Testis (tissue), 3 donors: ENCODE data around the gene THBS4. TPM values are rescaled to one million over a fixed set of nuclear protein-coding genes. Genes with fewer than 3 reads are reported as not detected.
"Not testable (repeated sequence)": the region's sequence is repeated elsewhere in the genome, so short reads cannot be mapped to it uniquely, and the experiment has no call there.

Source experiments
- DNase-seq: peaks from one replicate; pipeline ENCODE4 v3.0.0-alpha.2; 2019
- H3K27ac ChIP-seq, 2 donors: fragments of 200-600 bp; sonication (generic); one replicate each; pipeline ENCODE4 v1.5.1; 2019
- H3K27me3 ChIP-seq: fragments of 200-600 bp; sonication (generic); one replicate; pipeline ENCODE4 v1.5.1; 2019
- H3K36me3 ChIP-seq: fragments of 200-600 bp; sonication (generic); one replicate; pipeline ENCODE4 v1.5.1; 2017; ENCODE audit warnings: low read depth; ENCODE audit errors: missing control alignments
- H3K4me1 ChIP-seq: fragments of 200-600 bp; sonication (generic); one replicate; pipeline ENCODE4 v1.5.1; 2019
- H3K4me3 ChIP-seq, 2 donors: fragments of 200-600 bp; sonication (generic); one replicate each; pipeline ENCODE4 v1.5.1; 2017 to 2019
- H3K9me3 ChIP-seq: fragments of 200-600 bp; sonication (generic); one replicate; pipeline ENCODE4 v1.5.1; 2017
- POLR2A ChIP-seq: fragments of 450-650 bp; IDR thresholded peaks from one replicate; pipeline ENCODE4 v1.6.1; 2017; ENCODE audit warnings: antibody characterized with exemption, mild to moderate bottlenecking, moderate library complexity
- WGBS, 2 donors: methylation state at CpG; one replicate each; pipeline ENCODE4 v1.1.5; 2018; 5-methylcytosine and 5-hydroxymethylcytosine counted together
- intact Hi-C: fragments of 100-400 bp; cut with DNase I; formaldehyde crosslinking; loops from one replicate; pipeline ENCODE4 v1.15.1; 2023; ENCODE audit warnings: low total_unique reads
- polyA plus RNA-seq: library from polyadenylated mRNA; stranded (reverse); fragments of 350-450 nt; fragmentation: Illumina TruSeq; extraction: RNeasy Lipid Tissue Mini Kit (QIAGEN cat#74804); gene quantifications from one replicate; pipeline ENCODE4 v1.2.3, GENCODE V29; 2014; ENCODE audit warnings: low read depth, low replicate concordance; ENCODE audit not compliant: insufficient read depth
- total RNA-seq, 2 donors: library from RNA; depleted of rRNA; stranded (reverse); fragments of >200 nt; gene quantifications; one replicate each; pipeline ENCODE4 v1.2.3, GENCODE V29; 2016
- TF ChIP-seq, protein P1 (sequence below), 3 experiments: fragments of 450-650 bp in 2 of 3; fragments of 200-600 bp in 1 of 3; sonication (generic) in 1 of 3; IDR thresholded peaks; one replicate each; pipeline ENCODE4 v1.5.1; 2016 to 2019; ENCODE audit warnings: antibody characterized with exemption in 3 of 3, mild to moderate bottlenecking in 2 of 3, moderate library complexity in 1 of 3

Gene THBS4
- total and polyA plus RNA-seq, 3 donors from 2014 or later: 14.1 to 62.5 (median 18.3) TPM

DNA sequence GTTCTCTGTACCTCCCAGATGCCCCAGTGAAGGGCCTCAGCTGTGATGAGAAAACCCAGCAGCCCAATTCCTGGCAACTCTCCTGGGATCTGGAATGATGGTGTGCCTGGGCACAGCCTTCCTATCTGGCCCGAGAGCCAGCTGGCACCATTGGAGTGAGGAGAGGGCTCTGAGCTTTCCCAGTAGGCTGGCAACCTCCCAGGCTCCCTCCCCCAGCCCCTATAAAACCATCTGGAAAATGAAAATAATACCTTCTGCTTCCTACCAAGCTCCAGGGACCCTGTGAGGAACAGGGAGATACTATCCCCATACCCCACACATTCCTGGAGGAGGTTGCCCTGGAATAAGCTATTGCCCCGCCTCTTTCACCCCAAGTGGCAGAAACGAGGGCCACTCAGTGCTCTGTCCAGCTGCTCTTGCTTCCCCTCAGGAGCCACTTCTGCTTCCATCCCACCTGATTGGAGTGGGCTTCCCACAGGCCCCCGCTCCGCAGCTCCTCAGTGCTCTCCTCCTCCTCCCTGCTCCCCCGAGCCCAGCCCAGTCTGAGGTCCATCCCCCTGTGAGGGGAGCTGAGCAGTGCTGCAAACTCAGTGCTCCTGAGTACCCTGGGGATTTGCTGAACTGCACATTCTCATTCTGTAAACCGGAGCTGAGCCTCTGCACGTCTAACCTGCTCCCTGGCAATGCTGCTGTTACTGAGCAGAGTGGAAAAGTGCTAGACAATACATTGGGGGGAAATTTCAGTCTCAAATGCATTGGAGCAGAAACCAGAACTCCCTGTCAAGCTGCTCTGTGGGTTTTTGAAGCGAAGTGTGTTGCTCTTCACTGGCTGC, 74.7 kb downstream of the THBS4 start:
- TF ChIP-seq, protein P1, sequence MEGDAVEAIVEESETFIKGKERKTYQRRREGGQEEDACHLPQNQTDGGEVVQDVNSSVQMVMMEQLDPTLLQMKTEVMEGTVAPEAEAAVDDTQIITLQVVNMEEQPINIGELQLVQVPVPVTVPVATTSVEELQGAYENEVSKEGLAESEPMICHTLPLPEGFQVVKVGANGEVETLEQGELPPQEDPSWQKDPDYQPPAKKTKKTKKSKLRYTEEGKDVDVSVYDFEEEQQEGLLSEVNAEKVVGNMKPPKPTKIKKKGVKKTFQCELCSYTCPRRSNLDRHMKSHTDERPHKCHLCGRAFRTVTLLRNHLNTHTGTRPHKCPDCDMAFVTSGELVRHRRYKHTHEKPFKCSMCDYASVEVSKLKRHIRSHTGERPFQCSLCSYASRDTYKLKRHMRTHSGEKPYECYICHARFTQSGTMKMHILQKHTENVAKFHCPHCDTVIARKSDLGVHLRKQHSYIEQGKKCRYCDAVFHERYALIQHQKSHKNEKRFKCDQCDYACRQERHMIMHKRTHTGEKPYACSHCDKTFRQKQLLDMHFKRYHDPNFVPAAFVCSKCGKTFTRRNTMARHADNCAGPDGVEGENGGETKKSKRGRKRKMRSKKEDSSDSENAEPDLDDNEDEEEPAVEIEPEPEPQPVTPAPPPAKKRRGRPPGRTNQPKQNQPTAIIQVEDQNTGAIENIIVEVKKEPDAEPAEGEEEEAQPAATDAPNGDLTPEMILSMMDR (IDR thresholded peaks at IDR 0.05): no peak
- no peak for TF ChIP-seq POLR2A
- WGBS, 2 donors: 36 to 60% methylated on average over 9 of the region's 9 CpGs
- Histone ChIP-seq H3K27me3 (no peaks in the 10 kb centered on the region), H3K9me3 (no peaks in the 10 kb centered on the region), H3K36me3 (no peaks in the 10 kb centered on the region), H3K4me1 (peaks cover 19% of the 10 kb centered on the region), H3K27ac (no peak overlapping the region), H3K4me3 (no peak overlapping the region)
- intact Hi-C loops: no loop called here
- no peak for DNase-seq

DNA sequence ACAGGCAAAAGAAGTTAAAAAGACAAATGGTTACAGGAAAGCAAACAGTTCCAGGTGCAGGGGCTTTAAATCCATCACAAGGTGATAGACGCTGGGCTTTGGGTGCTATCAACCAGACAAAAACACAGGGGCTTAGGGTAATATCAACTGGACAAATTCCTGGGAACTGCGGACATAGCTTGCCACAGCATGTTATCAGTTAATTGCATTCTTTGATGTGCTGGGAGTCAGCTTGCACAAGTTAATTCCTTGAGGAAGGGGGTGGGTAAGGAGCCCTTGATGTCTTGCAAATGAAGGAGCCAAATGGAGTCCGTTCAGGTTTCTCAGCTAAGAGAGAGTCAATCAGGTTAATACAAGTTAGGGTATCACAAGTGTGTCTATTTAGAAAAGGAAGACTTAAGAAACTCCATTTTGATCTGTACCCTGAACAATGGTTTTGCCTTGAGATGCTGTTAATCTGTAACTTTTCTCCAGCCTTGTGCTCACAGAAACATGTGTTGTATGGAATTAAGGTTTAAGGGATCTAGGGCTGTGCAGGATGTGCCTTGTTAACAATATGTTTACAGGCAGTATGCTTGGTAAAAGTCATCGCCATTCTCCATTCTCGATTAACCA, 76.3 kb downstream of the THBS4 start:
- H3K27ac ChIP-seq, H3K27me3 ChIP-seq, H3K4me3 ChIP-seq, H3K9me3 ChIP-seq, H3K36me3 ChIP-seq, intact Hi-C loops, DNase-seq: not testable (repeated sequence)
- 63 to 64% methylated on average over 5 of the region's 5 CpGs for WGBS, 2 donors
- peaks cover 12% of the 10 kb centered on the region for H3K4me1 ChIP-seq

DNA sequence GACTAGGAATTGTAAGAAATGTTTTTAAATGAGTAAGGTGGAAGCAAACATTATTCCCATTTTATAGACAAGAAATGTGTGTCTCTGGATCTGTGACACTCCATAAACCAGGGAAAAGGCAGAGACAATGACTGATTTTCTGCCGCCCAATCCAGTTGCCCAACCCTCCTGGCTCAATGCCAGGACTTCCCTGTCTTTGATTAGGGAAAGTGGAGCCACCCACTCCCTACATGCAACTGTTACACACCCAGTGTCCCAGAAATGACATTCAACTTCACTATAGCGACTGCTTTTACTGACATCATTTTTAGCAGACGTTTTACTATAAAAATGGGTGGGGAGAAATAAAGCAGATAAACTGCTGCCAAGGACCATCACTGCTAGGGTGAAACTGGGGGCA, 79.7 kb downstream of the THBS4 start:
- TF ChIP-seq, protein P1 (IDR thresholded peaks at IDR 0.05): no peak
- TF ChIP-seq POLR2A: no peak
- Histone ChIP-seq H3K27me3 (no peaks in the 10 kb centered on the region), H3K27ac (no peak overlapping the region), H3K4me1 (peaks cover 4% of the 10 kb centered on the region), H3K4me3 (no peak overlapping the region), H3K9me3 (no peaks in the 10 kb centered on the region), H3K36me3 (no peaks in the 10 kb centered on the region)
- intact Hi-C loops: no loop called here
- WGBS, 2 donors: 92% methylated on average over 3 of the region's 3 CpGs
- no peak for DNase-seq

DNA sequence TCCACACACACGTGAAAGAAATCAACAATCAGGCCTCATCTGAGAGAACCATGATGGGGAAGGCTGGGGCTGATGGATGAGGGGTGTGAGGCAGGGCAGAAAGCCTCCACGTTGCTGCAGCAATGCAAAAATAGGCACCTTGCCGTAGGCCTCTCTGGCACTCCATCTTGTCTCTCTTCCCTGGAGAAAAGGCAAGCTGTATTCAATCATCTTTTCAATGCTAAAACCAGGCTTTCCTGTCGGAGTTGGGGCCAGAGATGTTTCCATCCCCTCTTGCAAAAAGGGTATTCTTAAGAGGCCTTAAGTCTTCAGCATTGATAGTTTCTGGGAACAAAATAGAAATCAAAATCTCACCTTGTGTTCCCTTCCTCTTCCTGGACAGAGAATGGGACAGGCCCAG, 80.9 kb downstream of the THBS4 start:
- WGBS, 2 donors: 81 to 86% methylated on average over 4 of the region's 4 CpGs
- DNase-seq: no peak
- H3K36me3 ChIP-seq: no peaks in the 10 kb centered on the region

DNA sequence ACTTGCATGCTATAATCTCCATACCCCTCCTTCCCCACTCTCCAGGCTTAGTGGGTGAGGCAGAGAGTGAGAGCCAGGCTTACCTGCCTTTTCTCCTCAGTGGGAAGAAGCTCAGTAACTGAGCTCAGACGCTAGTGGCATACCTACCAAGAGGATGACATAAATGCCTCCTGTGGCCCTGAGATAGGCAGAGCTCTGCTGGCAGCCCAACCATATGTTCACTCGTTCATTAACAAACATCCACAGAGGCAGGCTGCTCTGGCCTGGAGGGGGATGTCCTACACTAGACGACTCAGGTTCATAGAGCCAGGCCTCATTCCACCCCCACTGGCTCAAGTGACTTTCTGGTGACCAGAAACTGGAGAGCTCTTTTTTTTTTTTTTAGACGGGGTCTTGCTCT, 81.3 kb downstream of the THBS4 start:
- TF ChIP-seq POLR2A: no peak
- TF ChIP-seq, protein P1 (IDR thresholded peaks at IDR 0.05): no peak
- Histone ChIP-seq H3K4me3 (no peak overlapping the region), H3K9me3 (no peaks in the 10 kb centered on the region), H3K27me3 (no peaks in the 10 kb centered on the region), H3K36me3 (no peaks in the 10 kb centered on the region), H3K27ac (no peak overlapping the region), H3K4me1 (no peaks in the 10 kb centered on the region)
- 70 to 78% methylated on average over 4 of the region's 4 CpGs for WGBS, 2 donors
- intact Hi-C loops: no loop called here
- DNase-seq: no peak

More for the DNA sequence above, 80.9 kb downstream of the THBS4 start:
- no peaks in the 10 kb centered on the region for H3K4me1 ChIP-seq
- H3K9me3 ChIP-seq: no peaks in the 10 kb centered on the region
- H3K27ac ChIP-seq: no peak overlapping the region
- no peaks in the 10 kb centered on the region for H3K27me3 ChIP-seq
- intact Hi-C loops: no loop called here
- no peak overlapping the region for H3K4me3 ChIP-seq
- TF ChIP-seq, protein P1 (IDR thresholded peaks at IDR 0.05): no peak
